Fibroblast of lung (primary cell): ENCODE results near the gene DEGS2. TPM values are rescaled to one million over a fixed set of nuclear protein-coding genes. Genes with fewer than 3 reads are reported as not detected.

Source experiments
- DNase-seq, 2 donors: peaks; one replicate each; pipeline versions ENCODE4 v3.0.0 to v3.0.0-alpha.2; 2010; ENCODE audit warnings: low read depth in 2 of 2
- H2AFZ ChIP-seq: 2 replicates; pipeline ENCODE4 v1.5.1; 2012; ENCODE audit warnings: low read length, control low read depth, inconsistent platforms
- H3K27ac ChIP-seq: 2 replicates; pipeline ENCODE4 v1.5.1; 2011; ENCODE audit warnings: low read length, control low read depth; ENCODE audit not compliant: insufficient read depth
- H3K27me3 ChIP-seq: 2 replicates; pipeline ENCODE4 v1.5.1; 2011; ENCODE audit warnings: mild to moderate bottlenecking, low read length; ENCODE audit not compliant: control insufficient read depth, insufficient read depth
- H3K36me3 ChIP-seq: 2 replicates; pipeline ENCODE4 v1.5.1; 2011; ENCODE audit warnings: low read length; ENCODE audit not compliant: control insufficient read depth, insufficient read depth
- H3K4me1 ChIP-seq: 2 replicates; pipeline ENCODE4 v1.5.1; 2011; ENCODE audit warnings: low read length; ENCODE audit not compliant: control insufficient read depth, insufficient read depth; ENCODE audit errors: extremely low read depth
- H3K4me2 ChIP-seq: 2 replicates; pipeline ENCODE4 v1.5.1; 2011; ENCODE audit warnings: low read length, control low read depth; ENCODE audit not compliant: insufficient read depth; ENCODE audit errors: extremely low read depth
- H3K4me3 ChIP-seq, 4 experiments: fragments of 200-600 bp in 1 of 4; sonication (generic) in 1 of 4; replicated peaks in 1 of 4; 2 replicates each; pipeline ENCODE4 v1.5.1; 2011 to 2016; ENCODE audit warnings: low read length in 4 of 4, low read depth in 3 of 4, mild to moderate bottlenecking in 3 of 4, control low read depth in 2 of 4, inconsistent platforms in 1 of 4, mixed read lengths in 1 of 4; ENCODE audit not compliant: insufficient read depth in 1 of 4; ENCODE audit errors: control extremely low read depth in 1 of 4
- H3K79me2 ChIP-seq: 2 replicates; pipeline ENCODE4 v1.5.1; 2012; ENCODE audit warnings: mild to moderate bottlenecking, low read length, inconsistent platforms; ENCODE audit not compliant: control insufficient read depth, insufficient read depth
- H3K9ac ChIP-seq: 2 replicates; pipeline ENCODE4 v1.5.1; 2011; ENCODE audit warnings: mild to moderate bottlenecking, low read length, control low read depth; ENCODE audit not compliant: insufficient read depth
- H3K9me3 ChIP-seq: 2 replicates; pipeline ENCODE4 v1.5.1; 2012; ENCODE audit warnings: low read depth, low read length; ENCODE audit not compliant: control insufficient read depth, insufficient read depth
- H4K20me1 ChIP-seq: 2 replicates; pipeline ENCODE4 v1.5.1; 2011; ENCODE audit warnings: low read length; ENCODE audit not compliant: control insufficient read depth, insufficient read depth; ENCODE audit errors: extremely low read depth
- CTCF ChIP-seq, 2 donors: IDR thresholded peaks in 1 of 2; conservative IDR thresholded peaks in 1 of 2; 1 replicate in 1 of 2; 2 replicates in 1 of 2; pipeline ENCODE4 v1.5.1; 2011 to 2012; ENCODE audit warnings: low read length in 2 of 2, control low read depth in 1 of 2, inconsistent platforms in 1 of 2, low read depth in 1 of 2, mild to moderate bottlenecking in 1 of 2
- EZH2 ChIP-seq: IDR thresholded peaks from 2 replicates; pipeline ENCODE4 v1.5.1; 2012; ENCODE audit warnings: low read length, control low read depth, mild to moderate bottlenecking; ENCODE audit errors: missing control alignments
- polyA plus RNA-seq, 2 donors: library from polyadenylated mRNA; depleted of rRNA in 1 of 2; stranded (reverse) in 1 of 2; unstranded in 1 of 2; fragments of >200 nt; gene quantifications; 2 replicates each; pipeline ENCODE4 v1.2.1, GENCODE V29; 2011 to 2012; ENCODE audit warnings: missing spikeins in 1 of 2
- total RNA-seq: library from RNA; depleted of rRNA; stranded (reverse); fragments of >200 nt; gene quantifications from 2 replicates; pipeline ENCODE4 v1.2.1, GENCODE V29; 2014

DEGS2 gene
- total and polyA plus RNA-seq, 2 donors (not counting 1 experiment from before 2014, with no cell fraction given) = under 0.01 TPM; not detected in 1

- no peak overlapping the region for H3K4me3 ChIP-seq
- H3K9ac ChIP-seq = no peak overlapping the region
- H3K4me1 ChIP-seq = no peaks in the 10 kb centered on the region
- H3K36me3 ChIP-seq = peaks cover 3% of the 10 kb centered on the region
- no peak for TF ChIP-seq CTCF (conservative IDR thresholded peaks at IDR 0.05 in 1 of 2, IDR thresholded peaks at IDR 0.05 in 1 of 2; ENCODE audit: low read depth in 1 of 2, low read length in 2 of 2)
- no peak for TF ChIP-seq EZH2
- no peaks in the 10 kb centered on the region for H3K9me3 ChIP-seq
- H3K79me2 ChIP-seq = no peaks in the 10 kb centered on the region
- H4K20me1 ChIP-seq = no peaks in the 10 kb centered on the region
- no peak for DNase-seq
- no peak overlapping the region for H2AFZ ChIP-seq
- no peaks in the 10 kb centered on the region for H3K27me3 ChIP-seq
- no peak overlapping the region for H3K4me2 ChIP-seq
- H3K27ac ChIP-seq = no peak overlapping the region
These were observed 37.6 kb downstream of the DEGS2 start for GRCh38 chr14:100121643-100122480.

- no peaks in the 10 kb centered on the region for H3K79me2 ChIP-seq
- H2AFZ ChIP-seq = no peak overlapping the region
- TF ChIP-seq CTCF (conservative IDR thresholded peaks at IDR 0.05 in 1 of 2, IDR thresholded peaks at IDR 0.05 in 1 of 2; ENCODE audit: low read depth in 1 of 2, low read length in 2 of 2) (no peak), EZH2 (no peak)
- H3K4me3 ChIP-seq = no peak overlapping the region
- H3K4me2 ChIP-seq = no peak overlapping the region
- no peaks in the 10 kb centered on the region for H3K27me3 ChIP-seq
- peaks cover 3% of the 10 kb centered on the region for H3K36me3 ChIP-seq
- H3K9ac ChIP-seq = no peak overlapping the region
- no peaks in the 10 kb centered on the region for H3K4me1 ChIP-seq
- no peaks in the 10 kb centered on the region for H4K20me1 ChIP-seq
- no peaks in the 10 kb centered on the region for H3K9me3 ChIP-seq
- no peak for DNase-seq
- no peak overlapping the region for H3K27ac ChIP-seq
These were observed 38.7 kb downstream of the DEGS2 start for GRCh38 chr14:100120522-100121269.

- H4K20me1 ChIP-seq = no peaks in the 10 kb centered on the region
- no peak for DNase-seq
- no peak for TF ChIP-seq EZH2
- TF ChIP-seq CTCF (conservative IDR thresholded peaks at IDR 0.05 in 1 of 2, IDR thresholded peaks at IDR 0.05 in 1 of 2; ENCODE audit: low read depth in 1 of 2, low read length in 2 of 2) = no peak
- no peak overlapping the region for H3K27ac ChIP-seq
- H2AFZ ChIP-seq = no peak overlapping the region
- H3K4me3 ChIP-seq = no peak overlapping the region
- peaks cover 1% of the 10 kb centered on the region for H3K36me3 ChIP-seq
- H3K79me2 ChIP-seq = no peaks in the 10 kb centered on the region
- H3K9me3 ChIP-seq = no peaks in the 10 kb centered on the region
- H3K9ac ChIP-seq = no peak overlapping the region
- no peaks in the 10 kb centered on the region for H3K27me3 ChIP-seq
- no peaks in the 10 kb centered on the region for H3K4me1 ChIP-seq
- H3K4me2 ChIP-seq = no peak overlapping the region
These were observed 40.2 kb downstream of the DEGS2 start for GRCh38 chr14:100119251-100119650.
